Activated CD4-positive, alpha-beta T cell treated with anti-CD3 and anti-CD28 coated beads, Interleukin-2, Interleukin-4, amounts not matched to agents 100 ng/mL and 50 ng/mL, durations not matched to agents 16 hours and 8 hours (primary cell): Measurements from ENCODE around the gene EOLA1.
"Not testable (repeated sequence)": the region's sequence is repeated elsewhere in the genome, so short reads cannot be mapped to it uniquely, and the experiment has no call there.

Source experiments
- DNase-seq: peaks from one replicate; pipeline ENCODE4 v3.0.0-alpha.2; 2020; ENCODE audit warnings: low spot score

Gene EOLA1

DNA sequence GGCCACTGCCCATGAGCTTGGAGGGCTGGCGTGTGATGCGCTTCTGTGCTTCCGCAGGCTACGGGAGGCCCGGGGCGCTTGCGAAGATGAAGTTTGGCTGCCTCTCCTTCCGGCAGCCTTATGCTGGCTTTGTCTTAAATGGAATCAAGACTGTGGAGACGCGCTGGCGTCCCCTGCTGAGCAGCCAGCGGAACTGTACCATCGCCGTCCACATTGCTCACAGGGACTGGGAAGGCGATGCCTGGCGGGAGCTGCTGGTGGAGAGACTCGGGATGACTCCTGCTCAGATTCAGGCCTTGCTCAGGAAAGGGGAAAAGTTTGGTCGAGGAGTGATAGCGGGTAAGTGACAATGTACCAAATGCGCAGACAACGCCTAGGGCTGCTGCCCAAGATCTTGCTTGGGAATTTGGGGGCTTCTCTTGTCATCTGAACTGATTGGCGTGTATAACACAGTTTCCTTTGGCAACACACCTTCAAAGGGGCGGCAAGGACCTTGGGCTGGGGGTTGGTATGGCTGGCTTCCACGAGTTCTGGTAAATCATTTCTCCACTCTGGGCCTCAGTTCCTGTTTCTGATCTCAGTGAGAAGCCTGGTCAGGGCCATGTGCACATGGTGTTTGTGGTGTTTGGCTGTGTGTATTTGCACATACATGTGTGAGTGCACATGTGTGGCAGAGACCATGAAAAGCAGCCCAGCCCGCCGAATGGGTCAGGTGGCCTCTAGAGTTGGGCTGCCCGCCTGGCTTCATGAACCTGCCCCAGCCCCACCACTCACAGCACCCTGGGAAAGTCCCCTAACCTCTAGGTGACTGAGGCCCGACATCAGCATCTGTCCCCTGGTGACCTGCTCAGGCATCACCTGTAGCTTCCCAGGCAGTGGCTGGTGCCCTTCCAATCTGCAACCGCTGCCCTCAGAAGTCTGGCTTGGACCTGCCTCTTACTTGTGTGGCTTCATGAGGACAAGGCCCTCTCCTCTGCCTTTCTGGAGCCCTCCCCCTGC, 5.0 kb downstream of the EOLA1 start:
- not testable (repeated sequence) for DNase-seq

DNA sequence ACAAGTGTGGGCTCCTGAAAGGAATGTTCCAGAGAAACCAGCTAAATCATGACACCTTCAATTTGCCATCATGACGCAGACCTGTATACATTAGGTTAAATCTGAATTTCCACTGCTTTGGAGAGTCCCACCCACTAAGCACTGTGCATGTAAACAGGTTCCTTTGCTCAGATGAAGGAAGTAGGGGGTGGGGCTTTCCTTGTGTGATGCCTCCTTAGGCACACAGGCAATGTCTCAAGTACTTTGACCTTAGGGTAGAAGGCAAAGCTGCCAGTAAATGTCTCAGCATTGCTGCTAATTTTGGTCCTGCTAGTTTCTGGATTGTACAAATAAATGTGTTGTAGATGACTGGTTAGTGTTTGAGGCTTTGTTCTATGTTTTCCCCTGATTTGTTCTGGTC, 6.2 kb downstream of the EOLA1 start:
- not testable (repeated sequence) for DNase-seq

DNA sequence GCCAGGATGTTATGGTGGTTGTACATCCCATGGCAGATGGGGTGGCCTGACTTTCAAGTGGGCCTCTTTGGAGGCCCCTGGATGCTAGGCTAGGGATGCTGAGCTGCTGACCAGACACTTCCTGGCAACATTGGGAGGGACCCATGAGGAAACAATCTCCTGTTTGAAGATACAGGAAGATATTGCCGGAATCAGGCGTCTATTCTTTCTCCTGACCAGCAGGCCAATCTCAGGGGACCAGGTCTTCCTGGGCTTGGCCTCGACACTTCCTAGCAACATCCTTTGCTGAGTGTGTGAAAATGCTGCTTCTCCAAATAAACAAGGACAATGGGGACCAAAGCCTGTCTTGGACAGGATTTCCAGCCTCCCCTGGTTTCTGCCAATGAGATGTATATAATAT, 7.0 kb downstream of the EOLA1 start:
- not testable (repeated sequence) for DNase-seq

DNA sequence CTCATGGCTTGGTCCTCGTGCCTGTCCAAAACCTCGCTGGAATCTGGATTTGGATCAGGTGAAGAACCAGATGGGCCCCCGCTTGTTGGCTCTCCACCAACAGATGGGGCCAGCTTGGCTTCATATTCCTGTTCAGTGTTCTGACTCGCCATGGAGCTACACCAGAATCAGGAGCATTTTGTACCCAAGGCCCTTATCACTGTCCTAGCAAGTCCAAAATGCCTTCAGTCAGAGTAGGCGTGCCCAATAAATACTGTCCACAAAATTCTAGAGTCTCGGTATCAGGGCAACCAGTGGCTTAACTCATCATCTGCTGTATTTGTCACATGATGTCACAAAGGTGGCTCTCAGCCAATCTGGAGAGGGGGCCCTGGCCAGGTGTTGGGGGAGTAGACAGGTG, 8.9 kb downstream of the EOLA1 start, which contains the start of gene HSFX3:
HSFX3 (minus strand) TSS at position 224 of the 400 bp plus-strand sequence; CDS start at position 152, 72 bp downstream.
- DNase-seq, result not testable (repeated sequence)

- not testable (repeated sequence) for DNase-seq
These were observed 9.6 kb downstream of the EOLA1 start for GRCh38 chrX:149550454-149550853.

DNA sequence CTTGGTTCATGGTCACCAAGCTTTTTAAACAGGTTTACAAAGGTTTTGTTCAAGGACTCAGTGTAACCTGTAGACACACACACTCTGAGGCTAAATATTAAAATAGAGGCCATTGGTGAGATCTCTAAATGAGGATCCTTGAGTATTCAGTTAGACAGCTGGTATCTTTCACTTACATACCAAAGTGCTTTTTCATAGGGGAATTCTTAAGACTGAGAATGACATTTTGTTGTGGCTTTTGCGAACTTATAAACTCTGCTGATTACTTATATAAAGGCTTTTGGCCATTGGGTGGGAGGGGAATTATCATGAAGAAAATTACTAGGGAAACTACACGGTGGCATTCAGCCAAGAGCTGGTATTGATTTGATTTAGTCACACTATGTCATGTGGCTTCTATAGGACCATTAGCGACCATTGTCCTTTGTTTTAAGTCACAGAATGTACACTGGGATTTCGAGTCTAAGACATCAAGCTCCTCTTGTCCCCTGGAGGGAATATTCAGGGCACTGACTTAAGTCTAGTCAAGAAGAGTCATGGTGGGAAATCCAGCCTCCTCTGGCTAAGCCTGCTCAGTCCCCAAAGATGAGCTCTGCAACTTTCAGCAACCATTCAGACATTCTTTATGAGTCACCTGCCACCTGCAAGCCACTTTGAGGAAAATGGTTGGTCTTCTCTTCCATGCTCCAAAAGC, 10.6 kb downstream of the EOLA1 start:
- DNase-seq, result not testable (repeated sequence)

DNA sequence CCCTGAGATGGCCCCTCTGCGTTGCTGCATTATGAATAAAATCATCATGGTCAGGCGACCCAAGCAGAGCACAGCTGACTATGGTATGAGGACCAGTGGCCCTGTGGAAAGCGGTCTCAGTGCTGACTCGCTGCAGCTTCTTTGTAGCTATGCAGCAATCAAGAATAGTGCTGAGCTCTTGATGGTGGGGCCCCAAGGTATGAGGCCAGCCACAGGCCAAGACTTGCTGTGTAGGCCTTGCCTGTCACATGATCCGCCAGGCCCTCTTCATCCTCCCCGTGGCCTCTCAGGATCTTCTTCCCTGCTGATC, 11.1 kb downstream of the EOLA1 start:
- DNase-seq, result not testable (repeated sequence)

DNA sequence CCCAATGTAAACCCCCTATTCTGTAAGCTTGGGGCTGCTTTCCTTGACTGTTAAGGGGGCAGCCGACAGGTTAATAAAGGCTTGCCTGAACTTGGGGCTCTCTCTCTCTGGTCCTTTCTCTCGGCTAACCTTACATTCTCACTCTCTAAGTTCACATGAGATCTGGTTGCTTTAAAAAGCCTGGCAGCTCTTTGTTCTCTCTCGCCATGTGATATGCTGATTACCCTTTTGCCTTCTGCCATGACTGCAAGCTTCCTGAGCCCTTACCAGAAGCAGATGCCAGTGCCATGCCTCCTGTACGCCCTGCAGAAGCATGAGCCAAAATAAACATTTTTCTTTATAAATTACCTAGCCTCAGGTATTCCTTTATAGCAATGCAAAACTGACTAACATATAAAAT, 14.4 kb downstream of the EOLA1 start:
- DNase-seq, result not testable (repeated sequence)

- no peak for DNase-seq
These were observed 22.5 kb downstream of the EOLA1 start for GRCh38 chrX:149563359-149563758.

DNA sequence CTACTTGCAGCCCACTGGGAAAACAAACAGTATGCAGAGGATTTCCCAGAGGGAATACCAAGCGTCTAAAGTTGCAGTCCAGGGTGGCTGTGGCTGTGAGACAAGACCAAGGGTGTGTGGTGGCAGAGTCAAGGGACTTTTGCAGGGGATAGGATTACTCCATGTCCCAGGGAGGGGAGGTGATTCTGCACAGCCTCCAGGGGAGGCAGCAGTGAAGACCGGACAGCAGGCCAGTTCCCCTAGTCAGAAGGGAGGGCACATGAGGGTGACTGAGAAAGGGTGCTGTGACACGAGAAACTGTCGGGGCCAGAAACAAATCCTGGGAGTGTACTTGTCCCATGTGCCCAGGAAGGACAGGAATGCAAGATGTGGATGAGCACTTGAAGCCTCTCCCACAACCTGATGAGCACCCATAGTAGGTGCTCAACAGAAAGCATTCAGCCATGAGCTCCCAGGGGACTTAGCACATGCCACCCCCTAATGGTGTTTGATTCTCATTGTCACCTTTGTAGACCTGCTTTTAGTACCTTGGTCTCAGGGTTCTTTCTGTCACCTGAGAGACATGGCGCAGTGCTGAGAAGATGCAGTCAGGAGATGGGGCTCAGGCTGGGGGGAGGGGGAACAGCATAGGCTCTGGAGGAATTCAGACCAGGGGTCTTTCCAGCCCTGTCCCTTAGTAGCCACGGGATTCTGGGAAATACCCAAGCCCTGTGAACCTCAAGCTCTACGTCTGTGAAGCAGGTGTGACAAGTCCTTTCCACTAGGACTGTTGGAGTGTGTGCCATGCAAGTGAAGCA, 27.0 kb downstream of the EOLA1 start:
- no peak for DNase-seq

DNA sequence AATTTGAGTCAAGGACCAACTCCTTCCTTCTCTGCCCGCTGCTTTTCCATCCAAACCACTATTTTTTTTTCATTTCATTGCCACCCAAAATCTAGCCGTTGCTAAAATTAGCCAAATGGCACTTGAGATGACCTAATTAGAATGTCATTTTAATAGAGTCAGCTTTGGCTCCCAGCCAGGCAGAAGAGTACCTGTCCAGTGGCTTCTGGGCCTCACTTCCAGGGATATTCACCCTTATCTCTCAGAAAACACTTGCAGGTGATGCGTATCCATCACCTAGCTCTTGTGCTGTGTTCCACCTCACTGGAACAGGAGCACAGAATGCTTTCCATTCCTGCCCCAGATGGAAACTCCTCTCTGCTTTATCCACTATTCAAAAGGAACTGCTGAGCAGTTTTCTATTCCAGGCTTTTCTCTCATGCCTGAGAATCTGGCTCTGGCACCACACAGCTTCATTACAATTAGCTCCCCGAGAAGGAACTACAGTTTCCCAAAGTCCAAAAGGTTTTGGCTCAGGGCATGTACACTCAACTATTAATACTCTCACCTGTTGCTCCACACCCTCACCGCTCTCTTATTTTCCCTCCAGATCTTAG, 28.0 kb downstream of the EOLA1 start:
- DNase-seq, result no peak

GRCh38 chrX:149569770-149570169, 29.0 kb downstream of the EOLA1 start:
- DNase-seq, result peak; percentile 27

DNA sequence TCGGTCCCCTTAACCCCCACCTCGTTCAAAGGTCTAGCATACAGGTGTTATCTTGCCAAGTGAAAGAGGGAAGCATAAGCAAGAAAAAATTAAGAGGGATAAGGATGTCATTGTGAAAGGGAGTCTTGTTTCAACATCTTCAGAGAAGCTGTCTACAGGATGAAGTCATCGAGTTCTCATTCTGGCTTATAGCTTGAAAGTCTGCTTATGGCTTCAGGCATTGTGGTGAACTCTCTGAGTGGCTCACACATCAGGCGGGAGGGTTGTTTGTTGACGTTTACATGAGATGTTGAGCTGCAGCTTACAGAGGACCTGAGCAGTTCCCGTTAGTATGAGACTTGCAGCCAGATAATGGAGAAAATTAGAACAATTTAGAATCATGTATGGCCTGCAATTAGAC, 29.9 kb downstream of the EOLA1 start:
- DNase-seq, result no peak

DNA sequence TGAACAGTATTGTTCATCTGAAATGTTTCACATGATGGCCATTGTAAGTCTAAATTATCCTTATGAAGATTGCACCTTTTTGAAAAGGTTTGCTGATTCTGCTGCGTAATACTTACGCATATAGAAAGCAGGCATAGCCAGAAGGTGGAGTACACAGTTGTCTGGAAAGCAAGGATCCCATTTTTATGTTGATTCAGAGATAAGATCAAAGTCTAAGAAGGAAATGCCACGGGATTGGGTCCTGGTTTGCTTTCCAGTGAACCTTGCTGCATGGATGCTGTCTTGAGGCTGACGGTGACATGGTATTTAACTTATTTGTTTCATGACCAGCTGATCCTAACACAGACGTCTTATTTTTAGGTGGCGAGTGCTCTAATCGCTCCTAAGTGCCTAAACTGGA, 31.0 kb downstream of the EOLA1 start:
- DNase-seq, result no peak

- no peak for DNase-seq
These were observed 31.9 kb downstream of the EOLA1 start for GRCh38 chrX:149572743-149573142.

- not testable (repeated sequence) for DNase-seq
These were observed 32.6 kb downstream of the EOLA1 start for GRCh38 chrX:149573456-149573855.

DNA sequence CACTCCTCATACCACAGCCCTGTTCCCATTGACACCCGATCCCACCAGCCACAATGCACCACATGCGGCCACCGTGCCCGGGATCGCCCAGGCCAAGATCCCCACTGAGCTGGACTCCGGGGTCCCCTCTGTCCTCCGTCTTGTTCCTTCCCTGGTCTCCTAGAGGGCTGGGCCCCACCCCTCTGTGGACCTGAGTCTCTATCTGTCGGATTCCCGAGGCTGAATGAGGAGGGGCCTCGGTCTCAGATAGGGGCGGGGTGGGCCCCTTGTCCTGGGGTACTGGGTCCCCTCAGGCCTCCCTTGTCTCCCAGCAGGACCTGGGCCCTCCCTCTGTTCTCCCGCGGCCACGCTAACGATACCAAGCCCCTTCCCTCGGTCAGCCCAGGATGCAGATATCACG, 44.8 kb downstream of the EOLA1 start:
- not testable (repeated sequence) for DNase-seq

GRCh38 chrX:149587359-149587758, 46.5 kb downstream of the EOLA1 start, which contains the start of gene MAGEA9B:
MAGEA9B (minus strand) TSS chrX:149587459; CDS start chrX:149583179, 4,280 bp downstream.
- not testable (repeated sequence) for DNase-seq

DNA sequence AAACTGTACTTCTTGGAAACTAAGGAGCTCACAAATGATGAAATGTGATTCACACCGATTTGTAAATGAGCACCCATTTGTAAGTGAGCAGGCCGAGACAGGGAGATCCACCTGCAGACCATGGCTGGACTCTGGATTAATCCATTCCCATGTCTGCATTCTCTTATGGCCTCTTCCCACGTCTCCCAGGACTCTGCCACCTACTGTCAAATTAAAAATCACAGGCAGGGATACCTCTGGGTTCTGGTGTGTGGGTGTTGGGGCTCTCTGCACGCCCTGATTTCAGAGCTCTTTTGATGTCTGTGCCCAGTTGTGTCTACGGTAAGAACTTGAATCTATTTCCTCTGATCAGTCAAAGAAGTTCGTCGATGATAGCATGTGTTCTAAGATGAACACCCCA, 50.2 kb downstream of the EOLA1 start:
- not testable (repeated sequence) for DNase-seq

DNA sequence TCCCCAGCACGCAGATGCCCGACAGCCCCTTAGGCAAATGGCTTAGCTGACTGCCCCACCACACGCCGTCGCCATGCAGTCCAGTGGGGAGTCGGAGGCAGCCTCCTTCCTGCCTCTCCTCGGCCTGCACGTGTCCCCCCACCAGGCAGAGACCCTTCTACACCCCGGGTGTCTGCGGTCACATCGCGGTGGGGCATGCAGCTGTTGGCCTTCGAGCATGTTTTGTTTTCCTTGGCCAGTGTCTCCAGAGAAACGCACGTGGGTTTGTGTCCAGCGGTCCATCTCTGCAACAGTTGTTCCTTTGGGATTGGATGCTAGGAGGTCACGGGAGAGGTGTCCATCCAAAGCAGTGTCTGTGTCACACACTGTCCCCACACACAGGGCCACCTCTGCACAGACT, 54.4 kb downstream of the EOLA1 start, which contains the start of gene HSFX2:
HSFX2 (minus strand) TSS at position 101 of the 400 bp plus-strand sequence. CDS start 614 bp downstream, outside the sequence.
- DNase-seq, result not testable (repeated sequence)

DNA sequence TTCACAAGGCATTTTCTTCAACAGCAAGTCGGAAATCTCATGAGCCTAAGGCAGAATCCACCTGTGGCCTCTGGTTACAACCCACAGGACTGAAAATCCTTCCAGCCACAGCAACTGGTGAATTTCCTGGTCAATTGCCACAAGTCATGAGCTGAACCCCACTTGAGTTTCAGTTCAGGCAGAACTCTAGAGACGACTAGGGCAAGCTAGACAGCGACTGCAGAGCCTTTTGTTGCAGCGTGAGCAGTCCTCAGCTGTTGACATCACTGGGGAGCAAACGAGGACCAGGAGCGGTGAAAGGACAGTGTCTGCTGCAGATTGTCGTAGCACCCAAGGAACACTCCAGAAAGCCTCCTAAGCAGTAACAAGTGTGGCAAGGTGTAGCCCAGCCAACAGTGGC, 55.1 kb downstream of the EOLA1 start:
- DNase-seq, result not testable (repeated sequence)
